ENCODE data around the gene IL18.

Gene IL18

DNA sequence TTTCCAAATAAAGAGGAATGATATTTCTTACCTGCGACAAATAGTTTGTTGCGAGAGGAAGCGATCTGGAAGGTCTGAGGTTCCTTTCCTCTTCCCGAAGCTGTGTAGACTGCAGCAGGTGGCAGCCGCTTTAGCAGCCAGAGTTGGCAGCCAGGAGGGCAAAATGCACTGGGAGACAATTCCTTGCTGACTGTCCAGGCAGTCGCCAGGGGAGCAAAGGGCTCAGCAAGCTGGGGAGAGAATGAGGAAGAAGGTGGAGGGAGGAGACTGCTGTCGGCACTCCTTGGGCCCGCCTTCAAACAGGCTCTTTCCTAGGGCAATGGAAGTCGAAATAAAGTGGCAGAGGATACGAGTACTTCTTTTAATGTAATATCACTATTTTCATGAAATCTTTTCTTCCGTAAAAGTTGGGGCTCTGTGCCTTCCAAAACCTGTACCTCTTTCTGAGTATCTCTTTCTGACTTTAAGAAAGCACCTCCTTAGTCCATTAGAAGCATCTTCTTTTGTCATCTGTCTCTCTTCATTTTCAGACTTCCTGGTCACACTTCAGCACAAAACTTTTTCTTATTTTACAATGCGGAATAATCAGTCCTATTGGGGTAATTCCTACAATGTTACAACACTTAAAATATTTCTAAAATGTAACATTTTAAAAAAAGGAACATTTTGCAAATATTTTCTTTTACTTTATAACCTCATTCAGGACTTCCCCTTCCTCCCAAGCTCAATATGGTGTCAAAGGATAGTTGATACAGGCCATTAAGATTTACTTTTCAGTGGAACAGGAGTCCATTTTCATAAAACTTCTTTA lies at the start of gene IL18:
TSS of gene IL18 (minus strand) at position 220 of the 811 bp plus-strand sequence. CDS start 9,041 bp downstream, outside the sequence.
- Histone ChIP-seq H3K9me3 (ENCODE audit: insufficient read depth, low read length) (no peaks in the 10 kb centered on the region), H3K27ac (ENCODE audit: low read depth, low read length) (no peak within 1 kb of the TSS), H3K27me3 (ENCODE audit: low read length) (no peaks in the 10 kb centered on the region), H4K20me1 (ENCODE audit: low read depth, low read length) (no peaks in the 10 kb centered on the region), H3K79me2 (ENCODE audit: insufficient read depth, low read length) (no peaks in the 10 kb centered on the region), H3K9me2 (replicated peaks; ENCODE audit: insufficient read depth, low read length) (no peaks in the 10 kb centered on the region), H3K4me3 (ENCODE audit: insufficient read depth, low read length, poor library complexity, severe bottlenecking) (no peak within 1 kb of the TSS), H3K9ac (ENCODE audit: low read length) (no peak within 1 kb of the TSS; the same call in 1 of the 2 replicates), H2AFZ (ENCODE audit: low read depth, low read length, severe bottlenecking) (peak within 1 kb of the TSS; percentile 78), H3K36me3 (ENCODE audit: low read length) (no peaks in the 10 kb centered on the region), H3F3A (ENCODE audit: insufficient read depth) (no peaks in the 10 kb centered on the region), H3K4me2 (ENCODE audit: low read depth, low read length, poor library complexity, severe bottlenecking) (peak within 1 kb of the TSS; percentile 12)
- TF ChIP-seq, protein P1, sequence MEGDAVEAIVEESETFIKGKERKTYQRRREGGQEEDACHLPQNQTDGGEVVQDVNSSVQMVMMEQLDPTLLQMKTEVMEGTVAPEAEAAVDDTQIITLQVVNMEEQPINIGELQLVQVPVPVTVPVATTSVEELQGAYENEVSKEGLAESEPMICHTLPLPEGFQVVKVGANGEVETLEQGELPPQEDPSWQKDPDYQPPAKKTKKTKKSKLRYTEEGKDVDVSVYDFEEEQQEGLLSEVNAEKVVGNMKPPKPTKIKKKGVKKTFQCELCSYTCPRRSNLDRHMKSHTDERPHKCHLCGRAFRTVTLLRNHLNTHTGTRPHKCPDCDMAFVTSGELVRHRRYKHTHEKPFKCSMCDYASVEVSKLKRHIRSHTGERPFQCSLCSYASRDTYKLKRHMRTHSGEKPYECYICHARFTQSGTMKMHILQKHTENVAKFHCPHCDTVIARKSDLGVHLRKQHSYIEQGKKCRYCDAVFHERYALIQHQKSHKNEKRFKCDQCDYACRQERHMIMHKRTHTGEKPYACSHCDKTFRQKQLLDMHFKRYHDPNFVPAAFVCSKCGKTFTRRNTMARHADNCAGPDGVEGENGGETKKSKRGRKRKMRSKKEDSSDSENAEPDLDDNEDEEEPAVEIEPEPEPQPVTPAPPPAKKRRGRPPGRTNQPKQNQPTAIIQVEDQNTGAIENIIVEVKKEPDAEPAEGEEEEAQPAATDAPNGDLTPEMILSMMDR (IDR thresholded peaks at IDR 0.05; ENCODE audit: insufficient read depth, low read length, poor library complexity, severe bottlenecking): no peak
- no peak for TF ChIP-seq EZH2phosphoT487 (conservative IDR thresholded peaks at IDR 0.05; ENCODE audit: low read length)

DNA sequence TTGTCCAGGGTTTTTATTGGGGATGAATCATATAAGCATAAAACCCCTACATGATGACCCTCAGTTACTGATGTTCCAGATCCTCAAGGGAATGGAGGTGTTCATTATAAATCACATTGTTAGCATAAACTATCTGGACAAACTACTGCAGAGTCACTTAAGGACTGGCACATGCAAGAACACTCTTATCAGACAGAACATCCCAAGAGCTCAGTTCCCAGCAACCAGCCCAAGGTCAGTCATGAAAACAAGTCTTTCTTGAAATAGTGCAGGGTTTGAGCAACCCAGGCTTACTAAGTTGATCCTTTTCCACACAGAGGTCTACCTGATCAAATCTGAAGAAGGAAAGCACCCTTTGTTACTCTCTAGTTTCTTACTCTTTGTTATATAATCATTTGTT lies 48.8 kb upstream of the IL18 start:
- H3K9me2 ChIP-seq (replicated peaks; ENCODE audit: insufficient read depth, low read length): no peaks in the 10 kb centered on the region
- H3K9ac ChIP-seq (ENCODE audit: low read length): no peak overlapping the region
- H3K79me2 ChIP-seq (ENCODE audit: insufficient read depth, low read length): no peaks in the 10 kb centered on the region
- no peak overlapping the region for H3K4me2 ChIP-seq (ENCODE audit: low read depth, low read length, poor library complexity, severe bottlenecking)
- no peaks in the 10 kb centered on the region for H3K36me3 ChIP-seq (ENCODE audit: low read length)
- no peaks in the 10 kb centered on the region for H4K20me1 ChIP-seq (ENCODE audit: low read depth, low read length)
- no peaks in the 10 kb centered on the region for H3F3A ChIP-seq (ENCODE audit: insufficient read depth)
- H3K4me3 ChIP-seq (ENCODE audit: insufficient read depth, low read length, poor library complexity, severe bottlenecking): no peak overlapping the region
- no peaks in the 10 kb centered on the region for H3K9me3 ChIP-seq (ENCODE audit: insufficient read depth, low read length)
- H2AFZ ChIP-seq (ENCODE audit: low read depth, low read length, severe bottlenecking): no peak overlapping the region
- H3K27me3 ChIP-seq (ENCODE audit: low read length): no peaks in the 10 kb centered on the region
- no peak overlapping the region for H3K27ac ChIP-seq (ENCODE audit: low read depth, low read length)
- TF ChIP-seq, protein P1 (IDR thresholded peaks at IDR 0.05; ENCODE audit: insufficient read depth, low read length, poor library complexity, severe bottlenecking): no peak

DNA sequence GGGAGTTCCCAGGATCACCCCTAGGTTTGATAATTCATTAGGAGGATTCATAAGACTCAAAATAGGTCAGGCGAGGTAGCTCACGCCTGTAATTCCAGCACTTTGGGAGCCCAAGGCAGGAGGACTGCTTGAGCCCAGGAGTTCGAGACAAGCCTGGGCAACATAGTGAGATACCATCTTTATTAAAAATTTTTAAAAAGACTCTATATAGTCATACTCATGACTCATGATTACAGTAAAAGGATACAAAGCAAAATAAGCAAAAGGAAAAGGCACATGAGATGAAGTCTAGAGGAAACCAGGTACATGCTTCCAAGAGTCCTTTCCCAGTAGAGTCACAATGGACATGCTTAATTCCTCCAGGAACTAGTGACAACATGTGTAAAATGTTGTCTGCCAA lies 48.4 kb upstream of the IL18 start:
- Histone ChIP-seq H3K36me3 (ENCODE audit: low read length) (no peaks in the 10 kb centered on the region), H3K27me3 (ENCODE audit: low read length) (no peaks in the 10 kb centered on the region), H3K9me2 (replicated peaks; ENCODE audit: insufficient read depth, low read length) (no peaks in the 10 kb centered on the region), H3F3A (ENCODE audit: insufficient read depth) (no peaks in the 10 kb centered on the region), H2AFZ (ENCODE audit: low read depth, low read length, severe bottlenecking) (no peak overlapping the region), H3K4me3 (ENCODE audit: insufficient read depth, low read length, poor library complexity, severe bottlenecking) (no peak overlapping the region), H3K9me3 (ENCODE audit: insufficient read depth, low read length) (no peaks in the 10 kb centered on the region), H3K27ac (ENCODE audit: low read depth, low read length) (no peak overlapping the region), H4K20me1 (ENCODE audit: low read depth, low read length) (no peaks in the 10 kb centered on the region), H3K4me2 (ENCODE audit: low read depth, low read length, poor library complexity, severe bottlenecking) (no peak overlapping the region), H3K9ac (ENCODE audit: low read length) (no peak overlapping the region), H3K79me2 (ENCODE audit: insufficient read depth, low read length) (no peaks in the 10 kb centered on the region)
- no peak for TF ChIP-seq EZH2phosphoT487 (conservative IDR thresholded peaks at IDR 0.05; ENCODE audit: low read length)
- TF ChIP-seq, protein P1 (IDR thresholded peaks at IDR 0.05; ENCODE audit: insufficient read depth, low read length, poor library complexity, severe bottlenecking): no peak
